ENCODE measurements around the gene TMEM145. TPM values are rescaled to one million over a fixed set of nuclear protein-coding genes. Genes with fewer than 3 reads are reported as not detected.
A peak's percentile ranks its signal among the peaks of the same experiment; 100 is the strongest.

The TMEM145 gene
- total and polyA plus RNA-seq, 12 donors = 0.15 to 1.0 (median 0.49) TPM; not detected in 5

GRCh38 chr19:42353341-42354015, 40.4 kb downstream of the TMEM145 start:
- Histone ChIP-seq H3K9me3 (no peaks in the 10 kb centered on the region), H3K36me3 (peaks cover 0 to 100% (median 33%) of the 10 kb centered on the region in 9 donors), H3K27me3 (no peaks in the 10 kb centered on the region), H3K4me1 (no peaks in the 10 kb centered on the region), H3K27ac (no peak overlapping the region), H3K4me3 (no peak overlapping the region)
- TF ChIP-seq CTCF (IDR thresholded peaks at IDR 0.05) = no peak
- 95 to 96% methylated on average over 28 to 29 of the region's 29 CpGs for WGBS, 2 donors
- intact Hi-C loops (cut with DNase I) = no loop called here
- ATAC-seq (no peak), DNase-seq (no peak)

- intact Hi-C loops (cut with DNase I) = no loop called here
- H3K27me3 ChIP-seq = no peaks in the 10 kb centered on the region
- ATAC-seq (peak in 1 of 8 donors; percentile 6), DNase-seq (no peak)
- H3K27ac ChIP-seq = no peak overlapping the region
- H3K4me3 ChIP-seq = no peak overlapping the region
- peaks cover 0 to 99% (median 37%) of the 10 kb centered on the region in 9 donors for H3K36me3 ChIP-seq
- H3K9me3 ChIP-seq = no peaks in the 10 kb centered on the region
- 95 to 98% methylated on average over 12 of the region's 12 CpGs for WGBS, 2 donors
- no peak for TF ChIP-seq CTCF (IDR thresholded peaks at IDR 0.05)
- no peaks in the 10 kb centered on the region for H3K4me1 ChIP-seq
Observed at GRCh38 chr19:42355896-42356295, 42.8 kb downstream of the TMEM145 start.

GRCh38 chr19:42356686-42357085, 43.6 kb downstream of the TMEM145 start:
- Histone ChIP-seq H3K27me3 (no peaks in the 10 kb centered on the region), H3K9me3 (no peaks in the 10 kb centered on the region), H3K27ac (no peak overlapping the region), H3K4me1 (no peaks in the 10 kb centered on the region), H3K4me3 (no peak overlapping the region), H3K36me3 (peaks cover 0 to 99% (median 37%) of the 10 kb centered on the region in 9 donors)
- no peak for DNase-seq
- 98 to 99% methylated on average over 15 of the region's 15 CpGs for WGBS, 2 donors
- intact Hi-C loops (cut with DNase I) = no loop called here
- no peak for ATAC-seq
- no peak for TF ChIP-seq CTCF (IDR thresholded peaks at IDR 0.05)

- no peak overlapping the region for H3K27ac ChIP-seq
- intact Hi-C loops (cut with DNase I) = no loop called here
- H3K4me1 ChIP-seq = no peaks in the 10 kb centered on the region
- no peaks in the 10 kb centered on the region for H3K9me3 ChIP-seq
- peaks cover 0 to 99% (median 37%) of the 10 kb centered on the region in 9 donors for H3K36me3 ChIP-seq
- WGBS, 2 donors = 91 to 94% methylated on average over 12 of the region's 12 CpGs
- H3K27me3 ChIP-seq = no peaks in the 10 kb centered on the region
- no peak for TF ChIP-seq CTCF (IDR thresholded peaks at IDR 0.05)
- no peak for ATAC-seq
- no peak overlapping the region for H3K4me3 ChIP-seq
- DNase-seq = no peak
Observed at GRCh38 chr19:42357290-42357689, 44.2 kb downstream of the TMEM145 start.
